Measurements from ENCODE around the gene GALNT10.

GRCh38 chr5:154236536-154237375 is 46.2 kb downstream of the GALNT10 start:
- no peak for TF ChIP-seq CTCF (IDR thresholded peaks at IDR 0.05)
- TF ChIP-seq POLR2A (IDR thresholded peaks at IDR 0.05), result no peak

Measured in lower leg skin (tissue), 3 donors.